Transverse colon (tissue), 3 donors: ENCODE data around the gene MAN2A1.

ENCODE experiments used
- CTCF ChIP-seq, 5 experiments: fragments of 200-600 bp in 3 of 5; fragments of 450-650 bp in 2 of 5; sonication (generic) in 3 of 5; IDR thresholded peaks; 1 replicate in 2 of 5; 2 replicates in 3 of 5; pipeline ENCODE4 v1.5.1; 2016 to 2017; ENCODE audit warnings: antibody characterized with exemption in 5 of 5, inconsistent platforms in 3 of 5, mild to moderate bottlenecking in 2 of 5, moderate library complexity in 1 of 5
- EP300 ChIP-seq: sonication (generic); formaldehyde crosslinking; IDR thresholded peaks from one replicate; pipeline ENCODE4 v1.6.1; 2017; ENCODE audit warnings: antibody characterized with exemption, low read depth

- TF ChIP-seq CTCF (IDR thresholded peaks at IDR 0.05), result no peak
- no peak for TF ChIP-seq EP300
Observed at GRCh38 chr5:109750463-109750862, 60.7 kb downstream of the MAN2A1 start.
